ENCODE data around the gene NEMF.
"Not testable (repeated sequence)": the region's sequence is repeated elsewhere in the genome, so short reads cannot be mapped to it uniquely, and the experiment has no call there.

NEMF gene

DNA sequence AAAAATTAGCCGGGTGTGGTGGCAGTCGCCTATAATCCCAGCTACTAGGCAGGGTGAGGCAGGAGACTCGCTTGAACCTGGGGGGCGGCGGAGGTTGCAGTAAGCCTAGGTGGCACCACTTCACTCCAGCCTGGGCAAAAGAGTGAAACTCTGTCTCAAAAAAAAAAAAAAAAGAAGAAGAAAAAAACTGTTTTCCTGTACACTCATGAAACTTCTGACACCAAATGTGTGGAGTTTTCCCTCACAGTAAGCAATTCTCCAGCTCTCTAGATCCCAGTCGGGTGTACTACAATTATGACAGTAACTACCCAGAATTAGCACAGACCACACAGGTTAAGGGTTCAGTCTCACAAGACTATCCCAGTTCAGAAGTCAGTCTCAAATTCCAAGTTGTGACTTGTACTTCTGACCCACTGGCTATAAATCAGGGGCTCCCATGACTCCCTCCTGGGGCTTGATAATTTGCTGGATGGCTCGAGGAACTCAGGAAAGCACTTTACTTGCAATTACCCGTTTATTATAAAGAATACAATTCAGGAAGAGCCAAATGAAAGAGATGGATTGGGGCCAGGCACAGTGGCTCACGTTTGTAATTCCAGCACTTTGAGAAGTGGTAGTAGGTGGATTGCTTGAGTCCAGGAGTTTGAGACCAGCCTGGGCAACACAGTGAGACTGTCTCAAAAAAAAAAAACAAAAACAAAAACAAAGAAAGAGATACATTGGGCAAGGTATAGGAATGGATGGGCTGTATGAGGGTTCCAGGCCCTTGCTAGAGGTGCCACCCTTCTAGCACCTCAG, 27.9 kb upstream of the NEMF start:
- DNase-seq (ENCODE audit: low read depth in 2 of 2): no peak

DNA sequence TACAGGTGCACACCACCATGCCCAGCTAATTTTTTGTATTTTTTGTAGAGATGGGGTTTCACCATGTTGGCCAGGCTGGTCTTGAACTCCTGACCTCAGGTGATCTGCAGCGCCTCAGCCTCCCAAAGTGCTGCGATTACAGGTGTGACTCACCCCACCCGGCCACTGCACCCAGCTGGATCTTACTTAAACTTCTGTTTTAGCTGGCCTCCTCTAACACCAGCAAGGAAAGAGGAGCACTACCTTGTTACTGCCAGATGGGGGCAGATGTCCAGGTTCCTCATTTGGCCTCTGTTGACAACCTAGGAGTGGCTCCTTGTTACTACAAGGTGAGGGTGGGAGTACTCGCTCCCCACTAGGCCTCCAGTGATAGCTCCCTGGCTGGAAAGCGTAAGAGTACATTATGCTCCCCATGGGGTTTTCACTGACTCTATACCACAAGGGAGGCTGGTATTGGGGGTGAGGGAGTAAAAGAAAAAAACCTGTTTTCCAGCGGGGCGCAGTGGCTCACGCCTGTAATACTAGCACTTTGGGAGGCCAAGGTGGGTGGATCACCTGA, 27.1 kb upstream of the NEMF start:
- DNase-seq (ENCODE audit: low read depth in 2 of 2): peak in 1 of 2 donors; percentile 38

DNA sequence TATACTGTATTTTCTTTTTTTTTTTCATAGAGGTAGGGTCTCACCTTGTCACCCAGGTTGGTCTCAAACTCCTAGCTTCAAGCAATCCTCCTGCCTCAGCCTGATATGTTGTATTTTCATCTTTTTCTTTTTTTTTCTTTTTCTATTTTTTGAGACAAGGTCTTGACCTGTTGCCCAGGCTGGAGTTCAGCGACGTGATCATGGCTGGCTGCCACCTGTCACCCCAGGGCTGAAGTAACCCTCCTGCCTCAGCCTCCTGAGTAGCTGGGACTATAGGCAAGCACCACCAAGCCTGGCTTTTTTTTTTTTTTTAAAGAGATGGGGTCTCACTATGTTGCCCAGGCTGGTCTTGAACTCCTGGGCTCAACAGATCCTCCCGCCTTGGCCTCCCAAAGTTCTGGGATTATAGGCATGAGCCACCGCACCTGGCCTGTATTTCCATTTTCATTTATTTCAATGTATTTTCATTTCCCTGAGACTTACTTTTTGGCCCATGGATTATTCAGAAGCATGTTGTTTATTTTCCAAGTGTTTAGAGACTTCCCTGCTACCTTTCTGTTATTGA, 24.1 kb upstream of the NEMF start:
- no peak for DNase-seq (ENCODE audit: low read depth in 2 of 2)

DNA sequence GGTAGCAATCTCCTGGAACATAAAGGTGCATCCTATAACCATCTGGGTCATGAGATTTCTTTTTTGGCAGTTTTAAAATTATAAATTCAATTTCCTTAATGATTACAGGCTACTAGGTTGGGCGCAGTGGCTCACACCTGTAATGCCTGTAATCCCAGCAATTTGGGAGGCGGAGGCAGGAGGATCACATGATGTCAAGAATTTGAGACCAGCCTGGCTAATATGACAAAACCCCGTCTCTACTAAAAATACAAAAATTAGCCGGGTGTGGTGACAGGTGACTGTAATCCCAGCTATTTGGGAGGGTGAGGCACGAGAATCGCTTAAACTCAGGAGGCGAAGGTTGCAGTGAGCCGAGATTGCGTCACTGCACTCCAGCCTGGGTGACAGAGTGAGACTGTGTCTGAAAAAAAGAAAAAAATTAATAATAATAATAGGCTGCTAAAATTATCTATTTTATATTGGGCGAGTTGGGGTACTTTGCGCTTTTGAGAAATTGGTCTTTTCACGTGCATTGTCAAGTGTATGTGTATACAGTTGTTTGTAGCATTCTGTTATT, 23.1 kb upstream of the NEMF start:
- no peak for DNase-seq (ENCODE audit: low read depth in 2 of 2)

DNA sequence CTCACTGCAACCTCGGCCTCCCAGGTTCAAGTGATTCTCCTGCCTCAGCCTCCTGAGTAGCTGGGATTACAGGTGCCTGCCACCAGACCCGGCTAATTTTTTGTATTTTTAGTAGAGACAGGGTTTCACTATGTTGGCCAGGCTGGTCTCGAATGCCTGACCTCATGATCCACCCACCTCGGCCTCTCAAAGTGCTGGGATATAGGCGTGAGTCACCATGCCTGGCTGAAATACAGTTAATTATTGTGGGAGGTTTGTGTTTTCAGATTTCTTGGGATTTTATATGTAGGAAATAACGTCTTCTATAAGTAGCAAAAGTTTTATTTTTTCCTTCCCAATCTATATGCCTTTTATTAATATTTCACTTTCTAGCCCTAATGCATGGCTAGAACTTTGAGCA, 21.0 kb upstream of the NEMF start:
- not testable (repeated sequence) for DNase-seq (ENCODE audit: low read depth in 2 of 2)

DNA sequence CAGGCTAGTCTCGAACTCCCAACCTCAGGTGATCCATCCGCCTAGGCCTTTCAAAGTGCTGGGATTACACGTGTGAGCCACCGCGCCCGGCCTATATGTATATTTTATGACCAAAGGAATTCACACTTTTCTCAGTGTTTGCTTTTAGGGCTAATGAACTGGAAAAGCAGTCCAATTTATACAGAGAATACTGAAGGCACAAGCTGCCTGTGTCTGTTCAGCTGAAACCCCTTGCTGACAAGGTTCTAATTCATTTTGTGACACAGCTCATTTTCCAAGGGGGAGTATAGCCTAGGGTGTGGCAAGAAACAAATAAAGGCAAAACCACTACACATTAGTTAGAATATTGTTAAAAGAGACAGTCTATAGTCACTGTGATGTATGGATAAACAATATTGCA, 18.3 kb upstream of the NEMF start:
- no peak for DNase-seq (ENCODE audit: low read depth in 2 of 2)

DNA sequence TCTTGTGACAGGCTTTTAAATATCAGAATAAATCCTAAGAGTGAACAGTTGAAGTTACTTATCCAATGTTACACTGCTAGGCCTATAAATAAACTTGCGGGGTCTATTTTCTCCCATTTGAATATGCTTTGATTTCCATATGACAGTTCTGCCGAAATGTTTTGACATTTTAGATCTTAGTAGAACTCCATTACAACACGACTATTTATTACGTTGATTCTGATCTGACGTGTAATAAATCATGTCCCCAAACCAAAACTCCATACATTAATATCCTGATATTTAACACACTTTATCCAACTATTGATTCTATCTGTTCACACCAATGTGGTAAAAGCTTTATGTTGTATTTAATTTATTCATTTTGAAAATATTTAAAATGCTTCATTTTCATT, 16.1 kb upstream of the NEMF start:
- DNase-seq (ENCODE audit: low read depth in 2 of 2): no peak

DNA sequence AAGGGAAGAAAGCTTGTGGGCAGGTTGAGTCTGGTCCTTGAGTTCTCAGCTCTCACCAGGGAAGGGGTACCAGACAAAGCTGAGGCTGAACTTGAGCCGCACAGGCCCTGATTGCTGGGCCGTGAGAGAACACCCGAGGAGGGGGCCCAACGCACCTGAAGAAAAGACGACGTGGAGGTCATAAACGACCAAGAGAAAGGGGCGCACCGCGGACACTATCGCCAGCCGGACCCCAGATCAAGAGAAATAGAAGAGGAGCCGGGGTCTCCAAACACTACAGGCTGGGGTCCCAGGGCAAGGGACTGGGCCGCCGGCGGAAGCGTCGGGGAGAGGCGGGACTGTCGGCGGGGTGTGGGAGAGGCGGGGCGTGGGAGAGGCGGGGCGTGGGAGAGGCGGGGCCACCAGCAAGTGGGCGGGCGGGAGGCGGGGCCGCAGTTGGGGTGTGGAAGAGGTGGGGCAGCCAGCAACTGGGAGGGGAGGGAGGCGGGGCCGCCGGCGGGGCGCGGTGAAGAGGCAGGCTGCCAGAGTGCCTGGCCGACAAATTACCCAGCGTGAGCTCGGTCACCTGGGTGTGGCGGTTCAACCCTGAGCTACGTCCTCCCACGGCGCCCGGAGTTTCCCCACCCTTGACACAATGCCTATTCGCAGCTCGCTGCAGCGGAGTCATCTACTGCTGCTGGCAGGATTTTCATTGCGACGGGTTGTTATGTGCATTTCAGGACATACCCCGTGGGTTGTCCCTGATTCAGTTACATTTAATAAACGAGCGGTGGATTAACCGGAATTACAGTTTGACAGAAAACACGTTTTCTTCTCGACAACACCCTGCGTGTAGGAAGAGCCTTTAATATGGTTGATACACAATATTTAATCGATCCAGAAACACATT, 15.5 kb upstream of the NEMF start:
- peak; percentile 94 to 99 for DNase-seq (ENCODE audit: low read depth in 2 of 2)

DNA sequence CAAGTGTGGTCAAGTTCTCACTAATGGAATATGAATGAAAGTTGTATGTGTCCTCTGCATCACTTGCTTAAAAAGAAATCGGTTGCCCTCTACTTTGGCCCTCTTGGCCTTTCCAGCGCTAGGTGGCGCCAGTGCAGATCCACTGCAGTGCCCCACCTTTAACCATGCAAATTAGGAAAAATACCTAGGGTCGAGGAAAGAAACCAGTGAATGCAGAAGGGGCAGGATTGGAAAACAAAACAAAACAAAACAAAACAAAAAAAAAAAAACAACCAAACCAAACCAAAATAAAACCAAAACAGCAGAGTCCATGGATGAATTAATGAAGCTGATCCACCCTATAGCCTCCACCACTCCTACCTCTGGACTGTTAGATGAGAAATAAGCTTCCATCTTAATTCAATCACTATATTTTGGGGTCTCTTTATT, 12.9 kb upstream of the NEMF start:
- peak; percentile 55 to 64 for DNase-seq (ENCODE audit: low read depth in 2 of 2)

DNA sequence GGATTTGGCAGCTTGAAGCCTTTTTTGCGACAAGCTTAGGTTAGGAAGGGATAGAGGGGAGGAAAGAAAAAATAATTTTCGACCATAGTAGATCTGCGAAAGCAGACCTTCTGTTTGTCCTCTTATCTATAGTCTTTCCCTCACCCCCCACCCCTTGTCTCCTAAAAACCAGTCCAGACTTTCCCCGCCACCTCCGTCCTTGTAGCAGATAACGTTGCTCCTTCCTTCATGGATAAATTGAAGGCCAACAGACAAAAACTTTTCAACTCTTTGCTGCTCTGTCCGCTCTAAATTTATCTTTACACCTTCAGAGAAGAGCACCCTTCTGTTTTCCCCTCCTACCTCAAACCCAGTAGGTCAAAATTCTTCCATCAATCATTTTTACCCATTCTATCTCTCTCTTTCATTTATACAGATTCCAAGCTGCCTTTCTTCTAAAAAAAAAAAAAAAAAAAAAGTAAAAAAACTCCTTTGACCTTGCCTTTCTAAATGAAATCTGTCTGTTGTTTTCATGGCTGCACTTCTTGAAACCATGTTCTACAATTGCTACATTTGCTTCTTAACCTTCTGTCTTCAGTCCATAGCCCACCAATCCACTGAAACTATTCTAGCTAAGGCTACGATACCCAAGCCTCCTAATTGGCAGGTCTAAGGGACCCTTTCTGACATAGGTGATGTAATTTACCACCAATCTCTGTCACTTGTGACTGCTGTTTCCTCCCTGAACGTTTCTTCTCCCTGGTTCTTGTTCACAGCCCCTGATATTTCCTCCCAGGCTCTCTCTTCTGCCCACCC, 11.1 kb upstream of the NEMF start:
- DNase-seq (ENCODE audit: low read depth in 2 of 2): no peak

DNA sequence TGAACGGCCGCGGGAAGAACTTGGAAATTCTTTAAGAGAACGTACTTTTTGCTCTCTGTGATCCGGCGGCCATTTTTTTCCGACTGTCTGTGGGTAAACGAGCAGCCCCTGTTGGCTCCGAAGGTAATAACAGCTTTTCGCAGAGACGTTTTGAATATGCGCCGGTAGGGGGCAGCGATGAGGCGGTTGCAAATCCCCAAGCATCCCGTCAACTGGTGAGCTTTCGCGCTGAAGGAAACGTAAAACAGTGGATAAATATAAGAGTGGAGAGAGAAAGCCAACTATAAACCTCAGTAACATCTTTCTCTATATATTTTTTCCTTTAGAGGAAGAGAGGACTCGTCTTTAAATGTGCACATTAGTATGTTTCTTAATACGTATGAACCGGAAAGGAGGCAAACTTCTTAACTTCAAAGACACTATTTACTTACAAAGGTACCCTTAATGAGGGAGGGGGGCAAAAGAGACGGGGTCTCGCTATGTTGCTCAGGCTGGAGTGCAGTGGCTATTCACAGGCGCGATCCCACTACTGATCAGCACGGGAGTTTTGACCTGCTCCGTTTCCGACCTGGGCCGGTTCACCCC, 9.6 kb upstream of the NEMF start:
- peak; percentile 71 to 75 for DNase-seq (ENCODE audit: low read depth in 2 of 2)

DNA sequence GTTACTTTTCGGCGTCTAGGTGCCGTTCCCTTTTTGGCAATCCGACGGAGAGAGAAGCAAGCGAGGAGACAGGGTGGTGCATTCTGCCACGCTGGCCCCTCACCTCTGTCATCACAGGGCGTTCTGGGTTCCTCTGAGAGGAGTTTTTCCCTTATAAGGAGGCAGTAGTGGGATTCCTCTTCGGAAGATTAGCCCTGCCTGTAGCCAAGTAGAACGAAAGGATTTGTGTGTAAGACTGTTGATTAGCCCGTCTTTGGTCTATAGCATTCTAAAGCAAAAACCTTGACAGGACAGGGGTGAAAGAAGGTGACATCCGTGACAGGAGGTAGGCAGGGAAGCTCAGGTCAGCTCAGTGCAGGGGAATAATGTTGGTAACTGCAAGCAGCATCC, 9.1 kb upstream of the NEMF start:
- DNase-seq (ENCODE audit: low read depth in 2 of 2): peak; percentile 48 to 50

DNA sequence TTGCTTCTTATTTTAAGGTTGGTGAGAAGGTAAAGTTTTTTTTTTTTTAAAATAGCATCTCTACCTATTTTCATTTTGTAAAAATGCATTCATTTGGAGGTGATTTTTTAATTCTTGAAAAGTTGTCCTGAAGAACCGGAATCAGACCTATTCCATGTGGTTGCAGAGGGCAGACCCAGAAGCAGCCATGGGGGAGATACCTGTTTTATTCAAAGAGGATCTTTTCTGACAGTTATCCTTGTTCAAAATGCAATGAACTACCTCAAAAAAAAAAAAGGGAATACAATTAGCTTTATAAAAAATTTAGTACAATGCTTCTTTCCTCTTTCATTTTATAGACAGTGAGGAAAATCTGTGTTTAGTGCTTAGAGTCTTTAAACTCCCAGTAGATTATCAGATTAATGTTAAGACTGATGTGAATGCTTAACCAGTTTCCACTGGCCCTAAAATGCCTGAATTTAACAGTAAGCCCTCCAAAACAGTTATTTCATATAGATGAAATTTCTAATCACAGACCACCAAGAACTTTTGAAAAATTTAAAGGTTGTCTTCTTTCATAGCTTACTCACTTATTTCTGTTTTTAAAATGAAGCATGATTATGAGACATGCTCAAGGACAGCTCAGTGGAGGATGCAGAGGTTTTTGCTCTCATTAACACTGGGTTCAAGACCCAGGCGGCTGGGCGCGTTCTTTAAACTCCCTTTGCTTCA, 8.6 kb upstream of the NEMF start:
- no peak for DNase-seq (ENCODE audit: low read depth in 2 of 2)

DNA sequence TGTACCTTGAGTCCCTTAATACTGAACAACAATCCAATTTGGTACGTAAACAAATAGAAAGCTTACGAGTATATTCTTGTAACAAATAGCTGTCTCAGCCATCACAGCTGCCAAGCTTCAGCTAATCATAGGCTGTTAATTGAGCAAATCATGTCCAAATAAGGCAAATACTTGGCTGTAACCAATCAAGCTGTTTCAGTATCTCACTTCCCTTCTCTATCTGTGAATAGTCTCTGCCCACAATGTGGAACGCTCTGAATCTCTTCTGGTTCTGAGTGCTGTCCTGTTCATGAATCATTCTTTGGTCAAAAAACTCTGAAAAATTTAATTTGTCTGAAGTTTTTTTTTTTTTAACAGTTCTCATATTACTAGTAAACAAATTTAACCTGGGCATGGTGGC, 5.8 kb upstream of the NEMF start:
- no peak for DNase-seq (ENCODE audit: low read depth in 2 of 2)

DNA sequence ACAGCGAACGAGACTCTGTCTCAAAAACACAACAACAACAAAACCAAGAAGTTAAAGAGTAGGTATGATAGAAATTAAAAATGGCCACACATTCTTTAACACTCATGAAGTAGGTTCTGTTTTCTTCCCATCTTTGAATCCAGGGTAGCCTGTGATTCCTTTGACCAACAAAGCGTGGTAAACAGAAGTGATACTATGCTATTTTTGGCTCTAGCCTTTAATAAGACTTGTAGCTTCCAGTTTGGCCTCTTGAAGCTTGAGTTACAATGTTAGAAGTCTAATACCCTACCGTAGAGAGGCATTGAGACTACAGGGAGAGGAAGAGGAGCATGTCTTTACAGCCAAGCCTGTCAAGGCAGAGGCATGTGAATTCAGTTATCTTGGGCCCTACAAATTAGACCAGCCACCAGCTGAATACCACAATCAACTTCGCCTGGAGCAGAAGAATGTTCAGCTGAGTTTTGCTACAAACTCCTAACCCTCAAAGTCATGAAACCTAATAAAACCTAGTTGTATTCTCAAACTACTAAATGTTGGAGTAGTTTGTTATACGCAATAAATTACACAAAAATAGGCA, 4.9 kb upstream of the NEMF start:
- DNase-seq (ENCODE audit: low read depth in 2 of 2): no peak

DNA sequence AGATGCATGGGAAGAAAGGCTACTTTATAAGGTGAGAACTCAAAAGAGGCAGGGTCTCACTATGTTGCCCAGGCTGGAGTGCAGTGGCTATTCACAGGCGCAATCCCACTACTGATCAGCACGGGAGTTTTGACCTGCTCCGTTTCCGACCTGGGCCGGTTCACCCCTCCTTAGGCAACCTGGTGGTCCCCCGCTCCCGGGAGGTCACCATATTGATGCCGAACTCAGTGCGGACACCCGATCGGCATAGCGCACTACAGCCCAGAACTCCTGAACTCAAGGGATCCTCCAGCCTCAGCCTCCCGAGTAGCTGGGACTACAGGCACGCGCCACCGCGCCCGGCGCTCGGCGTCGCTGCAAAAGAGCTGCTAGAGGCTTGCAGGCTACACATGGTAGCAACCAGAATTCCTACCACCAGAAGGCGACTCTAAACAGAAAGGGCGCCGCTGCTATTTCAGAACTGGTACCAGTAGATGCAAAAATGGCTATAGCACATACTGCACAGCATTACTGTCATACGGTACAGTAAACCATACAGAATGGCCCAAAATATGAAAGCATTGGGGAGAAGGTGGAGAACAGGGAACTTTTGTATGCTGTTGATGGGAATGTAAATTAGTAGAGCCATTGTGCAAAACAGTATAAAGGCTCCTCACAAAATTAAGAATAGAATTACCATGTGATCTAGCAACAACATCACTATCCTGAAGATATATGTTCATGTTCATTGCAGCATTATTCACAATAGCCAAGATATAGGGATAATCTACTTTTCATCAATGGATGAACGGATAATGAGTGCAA, 1.2 kb upstream of the NEMF start:
- peak; percentile 51 to 54 for DNase-seq (ENCODE audit: low read depth in 2 of 2)

DNA sequence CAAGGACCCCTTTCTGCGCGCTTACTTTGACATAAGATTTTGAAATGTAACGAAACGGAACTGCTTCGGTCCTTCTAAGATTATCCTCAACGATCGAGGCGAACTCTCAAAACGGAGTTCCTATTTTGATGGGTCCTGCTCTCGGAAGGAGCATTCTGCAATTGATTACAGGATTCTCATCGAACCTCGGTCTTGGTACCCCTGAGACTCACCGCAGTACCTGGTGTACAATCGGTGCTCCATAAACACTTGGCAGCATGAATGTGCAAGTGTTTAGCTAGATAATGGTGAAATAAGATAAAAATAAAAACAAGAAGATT, 530 bp upstream of the NEMF start:
- DNase-seq (ENCODE audit: low read depth in 2 of 2): no peak

DNA sequence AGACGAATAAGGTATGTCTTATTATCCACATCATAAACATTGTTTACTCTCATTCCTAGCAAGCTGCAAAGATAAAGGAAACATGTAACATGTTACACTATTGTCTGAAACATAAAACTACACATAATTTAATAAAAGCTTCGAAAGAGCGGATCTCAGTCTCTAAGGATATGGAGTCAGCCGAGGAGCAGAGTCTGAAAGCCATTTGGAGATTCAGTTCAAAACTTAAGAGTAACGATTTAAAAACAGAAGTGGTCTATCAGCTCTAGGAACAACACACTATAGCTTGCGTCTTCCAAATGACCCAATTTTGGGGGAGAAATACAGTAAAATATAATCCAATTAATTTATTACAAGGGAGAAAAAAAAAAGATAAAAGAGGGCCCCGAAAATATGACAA, 775 bp downstream of the NEMF start:
- no peak for DNase-seq (ENCODE audit: low read depth in 2 of 2)

DNA sequence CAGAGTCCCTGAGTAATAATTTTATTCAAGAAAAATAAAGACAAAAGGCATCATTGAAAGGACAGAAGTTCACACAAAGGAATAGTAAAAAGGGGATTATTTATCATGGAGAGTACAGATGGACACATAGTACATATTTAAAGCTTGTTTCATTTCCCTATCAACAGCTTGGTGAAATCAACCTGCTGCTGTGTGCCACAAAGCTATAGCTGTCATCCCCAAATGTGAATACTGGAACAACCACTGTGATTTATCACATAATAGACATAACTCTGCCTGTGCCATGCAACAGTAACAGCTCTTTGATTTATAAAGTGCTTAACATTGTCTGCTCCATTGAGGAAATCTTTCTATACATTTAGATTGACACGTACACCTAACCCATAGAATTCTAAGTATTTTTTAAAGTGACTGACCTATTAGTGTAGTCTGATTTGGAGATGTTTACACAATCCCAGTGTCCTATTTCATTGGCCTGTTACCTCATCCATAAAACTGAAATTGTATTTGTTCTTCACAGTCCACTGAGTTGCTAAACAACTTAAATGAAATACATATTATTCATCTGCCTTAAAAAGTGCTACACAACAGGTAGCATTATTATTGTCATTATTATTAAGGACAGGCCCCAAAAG, 3.3 kb downstream of the NEMF start:
- DNase-seq (ENCODE audit: low read depth in 2 of 2): no peak

All from stimulated activated CD8-positive, alpha-beta memory T cell treated with anti-CD3 and anti-CD28 coated beads, Interleukin-7, amount 100 ng/mL, for 4 hours (primary cell).